Esophagus mucosa (tissue), 1 donor: Measurements from ENCODE around the gene RHOBTB3. TPM values are rescaled to one million over a fixed set of nuclear protein-coding genes. Genes with fewer than 3 reads are reported as not detected.
"Not testable (repeated sequence)": the region's sequence is repeated elsewhere in the genome, so short reads cannot be mapped to it uniquely, and the experiment has no call there.

Source experiments
- ATAC-seq: fragments of 200-7000 bp; cut with Tn5 transposase; one replicate; pipeline ENCODE4 v1.9.1; 2020
- total RNA-seq: library from RNA; stranded (reverse); gene quantifications from one replicate; pipeline ENCODE4 v1.2.4, GENCODE V29; 2023
- donor health status: DM: yes; HTN: yes; CAD: no.

Gene RHOBTB3
- total RNA-seq, 1 donor from 2014 or later, result 3.6 TPM

- no peak for ATAC-seq
Observed at GRCh38 chr5:95801961-95802360, 70.8 kb downstream of the RHOBTB3 start.

GRCh38 chr5:95803271-95804148, 72.4 kb downstream of the RHOBTB3 start:
- ATAC-seq, result no peak

- no peak for ATAC-seq
Observed at GRCh38 chr5:95804736-95805539, 73.8 kb downstream of the RHOBTB3 start.

GRCh38 chr5:95806687-95807086, 75.6 kb downstream of the RHOBTB3 start:
- no peak for ATAC-seq

GRCh38 chr5:95808013-95808685, 77.0 kb downstream of the RHOBTB3 start:
- peak; percentile 53 for ATAC-seq

GRCh38 chr5:95808686-95809413, 77.7 kb downstream of the RHOBTB3 start:
- ATAC-seq, result peak; percentile 85

- no peak for ATAC-seq
Observed at GRCh38 chr5:95809414-95809960, 78.4 kb downstream of the RHOBTB3 start.

- ATAC-seq, result no peak
Observed at GRCh38 chr5:95810305-95811125, 79.4 kb downstream of the RHOBTB3 start.

GRCh38 chr5:95811126-95811423, 79.9 kb downstream of the RHOBTB3 start:
- not testable (repeated sequence) for ATAC-seq

GRCh38 chr5:95811461-95812073, 80.4 kb downstream of the RHOBTB3 start:
- ATAC-seq, result not testable (repeated sequence)

- no peak for ATAC-seq
Observed at GRCh38 chr5:95812074-95812471, 80.9 kb downstream of the RHOBTB3 start.

GRCh38 chr5:95813035-95813434, 81.9 kb downstream of the RHOBTB3 start:
- ATAC-seq, result not testable (repeated sequence)

- ATAC-seq, result no peak
Observed at GRCh38 chr5:95815155-95815729, 84.1 kb downstream of the RHOBTB3 start.

GRCh38 chr5:95816341-95816740, 85.2 kb downstream of the RHOBTB3 start:
- no peak for ATAC-seq

GRCh38 chr5:95816776-95817175, 85.6 kb downstream of the RHOBTB3 start:
- no peak for ATAC-seq

GRCh38 chr5:95817430-95817829, 86.3 kb downstream of the RHOBTB3 start:
- no peak for ATAC-seq

- ATAC-seq, result peak; percentile 16
Observed at GRCh38 chr5:95818181-95819147, 87.3 kb downstream of the RHOBTB3 start.

- no peak for ATAC-seq
Observed at GRCh38 chr5:95821110-95822021, 90.2 kb downstream of the RHOBTB3 start.
